HG03521 (cell line): Measurements from ENCODE around the gene CDIPT.
A peak's percentile ranks its signal among the peaks of the same experiment; 100 is the strongest.
"Not testable (repeated sequence)": the region's sequence is repeated elsewhere in the genome, so short reads cannot be mapped to it uniquely, and the experiment has no call there.

Experiments used
- ATAC-seq: cut with Tn5 transposase; IDR thresholded peaks from one replicate; pipeline ENCODE4 v1.9.1; 2021; ENCODE audit warnings: mild to moderate bottlenecking, moderate library complexity; ENCODE audit not compliant: unreplicated experiment

CDIPT gene

DNA sequence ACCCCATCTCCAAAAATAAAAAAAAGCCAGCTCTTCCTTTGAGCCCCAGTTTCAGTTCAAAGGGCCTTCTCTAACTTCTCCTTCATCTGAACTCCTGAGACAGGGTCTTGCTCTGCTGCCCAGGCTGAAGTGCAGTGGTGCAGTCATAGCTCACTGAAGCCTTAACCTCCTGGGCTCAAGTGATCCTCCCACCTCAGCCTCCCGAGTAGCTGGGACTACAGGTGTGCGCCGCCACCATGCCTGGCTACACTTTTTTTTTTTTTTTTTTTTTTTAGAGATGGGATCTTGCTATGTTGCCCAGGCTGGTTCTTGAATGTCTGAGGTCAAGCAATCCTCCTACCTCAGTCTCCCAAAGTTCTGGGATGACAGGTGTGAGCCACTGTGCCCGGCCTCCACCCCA is 29.8 kb downstream of the CDIPT start:
- ATAC-seq: not testable (repeated sequence)

DNA sequence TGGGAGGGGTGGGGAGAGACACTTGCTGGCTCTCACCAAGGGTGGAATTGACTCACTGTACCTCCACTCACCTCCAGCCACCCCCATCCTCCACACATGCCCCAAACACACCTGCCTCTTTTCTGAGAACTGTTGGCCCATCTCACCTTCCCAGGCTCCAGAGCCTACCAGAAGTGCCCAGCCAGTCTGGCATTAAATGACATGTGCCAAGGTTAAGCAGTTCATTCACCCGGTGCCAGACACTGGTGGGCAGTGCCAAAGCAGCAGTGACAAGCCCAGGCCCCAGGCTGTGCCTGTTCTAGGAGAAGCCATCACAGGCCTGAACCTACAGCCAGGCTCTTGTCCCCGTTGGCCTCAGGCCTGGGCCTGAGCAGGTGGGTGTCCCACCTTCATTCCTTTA is 31.5 kb downstream of the CDIPT start:
- no peak for ATAC-seq

DNA sequence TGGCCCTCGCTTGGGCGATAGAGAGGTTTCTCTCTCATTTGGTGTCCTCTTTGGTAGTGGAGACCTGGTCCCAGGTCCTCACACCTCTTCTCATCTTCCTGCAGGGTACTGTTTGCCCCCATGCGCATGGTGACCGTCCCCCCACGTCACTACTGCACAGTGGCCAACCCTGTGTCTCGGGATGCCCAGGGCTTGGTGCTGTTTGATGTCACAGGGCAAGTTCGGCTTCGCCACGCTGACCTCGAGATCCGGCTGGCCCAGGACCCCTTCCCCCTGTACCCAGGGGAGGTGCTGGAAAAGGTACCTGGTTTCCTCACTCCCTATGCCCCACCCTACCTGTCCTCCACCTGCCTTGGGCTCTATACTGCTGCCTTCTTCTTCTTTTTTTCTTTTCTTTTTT is 32.3 kb downstream of the CDIPT start:
- no peak for ATAC-seq

DNA sequence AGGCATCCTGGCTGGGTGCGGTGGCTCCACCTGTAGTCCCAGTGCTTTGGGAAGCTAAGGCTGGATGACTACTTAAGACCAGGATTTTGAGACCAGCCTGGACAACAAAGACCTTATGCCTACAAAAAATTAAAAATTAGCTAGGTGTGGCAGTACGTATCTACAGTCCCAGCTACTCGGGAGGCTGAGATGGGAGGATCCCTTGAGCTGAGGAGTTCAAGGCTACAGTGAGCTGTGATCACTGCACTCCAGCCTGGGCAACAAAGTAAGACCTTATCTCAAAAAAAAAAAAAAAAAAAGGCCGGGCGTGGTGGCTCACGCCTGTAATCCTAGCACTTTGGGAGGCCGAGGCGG is 36.7 kb downstream of the CDIPT start:
- ATAC-seq: no peak

DNA sequence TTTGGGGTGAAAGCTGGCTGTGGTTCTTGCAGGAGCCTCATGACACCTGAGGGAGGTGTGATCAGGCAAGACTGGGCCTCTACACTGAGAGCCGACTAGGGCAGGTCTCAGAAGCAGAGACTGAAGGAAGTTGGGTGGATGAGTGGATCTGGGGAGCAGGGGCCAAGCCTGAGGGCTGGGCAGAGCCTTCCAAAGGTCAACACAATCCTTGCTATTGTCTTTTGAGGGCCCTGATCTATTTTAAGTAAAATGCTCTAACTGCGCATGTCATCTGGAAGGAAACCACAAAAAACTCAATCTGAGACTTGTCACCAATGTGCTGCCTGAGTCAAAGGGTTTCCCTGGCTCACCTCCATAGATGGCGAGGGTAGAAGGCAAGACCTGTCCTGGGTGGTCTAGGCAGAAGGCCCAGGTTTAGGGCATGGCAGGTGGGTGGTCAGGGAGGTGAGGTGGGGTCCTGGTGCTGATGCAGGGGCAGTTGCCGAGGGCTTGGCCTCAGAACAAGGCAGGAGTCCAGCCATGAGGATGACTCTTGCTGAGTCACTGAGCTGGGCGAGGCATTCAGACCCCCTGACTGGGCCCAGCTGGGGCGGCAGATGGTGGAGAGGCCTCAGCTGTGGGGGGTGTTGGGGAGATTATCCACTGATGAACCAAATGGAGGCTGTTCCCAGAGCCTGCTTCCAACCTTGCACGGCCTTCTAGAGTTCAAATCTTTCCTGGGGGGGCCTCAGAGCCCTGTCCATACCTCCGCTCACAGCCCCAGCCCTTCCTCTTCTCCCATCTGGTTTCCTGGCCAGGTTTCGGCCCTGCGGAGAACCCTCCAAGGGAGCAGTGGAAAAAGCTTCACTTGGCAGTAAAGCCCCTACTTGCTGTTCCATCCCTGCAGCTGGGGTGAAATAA is 37.6 kb downstream of the CDIPT start:
- no peak for ATAC-seq

DNA sequence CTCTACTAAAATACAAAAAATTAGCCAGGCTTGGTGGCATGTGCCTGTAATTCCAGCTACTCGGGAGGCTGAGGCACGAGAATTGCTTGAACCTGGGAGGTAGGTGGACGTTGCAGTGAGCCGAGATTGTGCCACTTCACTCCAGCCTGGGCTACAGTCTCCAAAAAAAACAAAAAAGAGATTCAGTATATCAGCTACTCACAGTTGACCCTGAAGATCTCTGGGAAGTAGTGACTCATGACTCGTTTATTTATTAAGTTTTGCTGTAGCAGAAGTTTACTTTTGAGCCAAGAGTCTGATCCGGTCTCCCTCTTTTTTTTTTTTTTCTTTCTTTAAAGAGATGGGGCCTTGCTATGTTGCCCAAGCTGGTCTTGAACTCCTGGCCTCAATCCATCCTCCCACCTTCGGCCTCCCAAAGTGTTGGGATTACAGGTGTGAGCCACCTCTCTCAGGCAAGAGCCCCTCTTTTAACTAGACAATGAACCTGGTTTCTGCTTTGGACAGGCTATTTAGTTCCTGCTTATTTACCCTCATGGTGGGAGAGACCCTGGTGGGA is 38.4 kb downstream of the CDIPT start:
- no peak for ATAC-seq

DNA sequence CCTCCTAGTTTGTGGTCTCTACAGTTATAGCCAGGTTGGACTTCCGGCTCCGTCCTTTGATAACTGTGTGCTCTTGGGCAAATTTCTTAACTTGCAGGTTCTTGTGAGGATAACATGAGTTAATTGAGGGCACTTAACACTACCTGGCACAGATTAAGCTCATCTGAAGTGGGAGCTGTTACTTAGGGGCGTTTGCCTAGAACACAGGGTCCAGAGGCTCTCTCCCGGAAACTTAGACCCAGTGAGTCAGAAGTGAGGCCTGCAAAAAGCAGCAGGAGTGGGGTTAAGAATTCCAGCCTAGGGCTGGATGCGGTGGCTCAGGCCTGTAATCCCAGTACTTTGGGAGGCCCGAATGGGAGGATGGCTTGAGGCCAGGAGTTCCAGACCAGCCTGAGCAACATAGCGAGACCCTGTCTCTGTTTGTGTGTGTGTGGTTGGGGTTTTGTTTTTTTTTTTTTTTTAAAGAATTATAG is 41.3 kb downstream of the CDIPT start:
- ATAC-seq: no peak

DNA sequence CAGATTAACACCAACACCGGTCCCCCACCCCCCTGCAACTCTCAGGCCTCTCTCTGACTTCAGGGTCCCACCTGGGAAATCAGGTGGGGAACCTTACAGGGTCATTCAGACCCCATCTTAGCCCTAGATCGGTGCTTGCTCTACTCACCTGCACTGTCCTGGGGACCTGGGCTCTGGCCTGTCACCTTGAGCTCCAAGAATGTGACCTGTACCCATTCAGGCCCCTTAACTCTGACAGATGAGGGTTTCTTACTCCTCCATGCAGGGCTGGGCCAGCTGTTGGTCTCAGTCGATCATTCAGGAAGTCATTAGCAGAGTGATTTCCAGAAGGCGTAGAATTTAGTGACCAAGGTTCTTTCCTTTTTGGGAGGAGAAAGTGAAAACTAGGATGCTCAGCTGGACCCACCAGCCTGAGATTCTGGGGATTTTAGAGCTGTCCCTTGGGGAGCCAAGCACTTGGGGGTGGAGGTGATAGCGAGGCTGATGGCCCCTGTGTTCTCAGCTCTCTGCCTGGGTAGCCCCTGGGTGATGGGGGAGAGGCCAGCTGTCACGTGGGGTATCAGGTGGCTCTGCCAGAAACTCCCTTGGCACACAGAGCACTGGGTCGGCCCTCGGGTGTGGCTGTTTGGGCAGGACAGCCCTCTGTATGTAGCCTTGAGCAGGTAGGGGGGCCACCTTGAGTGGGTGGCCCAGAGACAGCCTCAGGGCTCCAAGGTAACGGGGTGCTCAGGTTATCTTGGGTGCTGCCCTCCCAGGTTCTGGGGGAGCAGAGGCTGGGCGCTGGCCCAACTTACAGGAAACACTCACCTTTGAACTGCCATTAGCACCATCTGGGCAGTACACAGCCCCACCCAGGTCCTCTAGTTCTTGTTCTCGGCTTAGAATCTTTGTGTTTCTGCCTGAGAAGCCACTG is 42.0 kb downstream of the CDIPT start:
- ATAC-seq: no peak

DNA sequence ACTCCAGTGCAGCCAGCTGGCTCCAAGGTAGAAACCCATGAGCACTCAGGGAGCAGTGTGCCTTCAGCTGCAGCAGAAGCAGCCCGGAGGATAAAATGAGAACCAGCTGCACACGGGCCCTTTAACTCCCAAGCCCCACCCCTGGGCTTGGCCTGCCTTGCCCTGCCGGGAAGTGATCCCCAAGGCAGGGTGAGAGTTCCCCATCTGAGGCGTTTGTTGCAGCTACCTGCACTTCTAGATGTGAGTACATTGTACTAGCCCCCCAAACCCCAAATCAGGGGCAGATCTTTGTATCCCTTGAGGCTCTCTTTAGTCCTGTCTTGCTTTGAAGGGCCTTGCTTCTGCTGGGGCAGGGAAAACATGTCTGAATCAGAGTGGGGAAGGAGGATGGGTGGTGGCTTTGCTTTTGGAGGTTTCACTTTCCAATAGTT is 42.7 kb downstream of the CDIPT start, which contains the start of gene MVP:
TSS of gene MVP (plus strand) at position 192 of the 431 bp plus-strand sequence. CDS start 10,088 bp downstream, outside the sequence.
- no peak for ATAC-seq

DNA sequence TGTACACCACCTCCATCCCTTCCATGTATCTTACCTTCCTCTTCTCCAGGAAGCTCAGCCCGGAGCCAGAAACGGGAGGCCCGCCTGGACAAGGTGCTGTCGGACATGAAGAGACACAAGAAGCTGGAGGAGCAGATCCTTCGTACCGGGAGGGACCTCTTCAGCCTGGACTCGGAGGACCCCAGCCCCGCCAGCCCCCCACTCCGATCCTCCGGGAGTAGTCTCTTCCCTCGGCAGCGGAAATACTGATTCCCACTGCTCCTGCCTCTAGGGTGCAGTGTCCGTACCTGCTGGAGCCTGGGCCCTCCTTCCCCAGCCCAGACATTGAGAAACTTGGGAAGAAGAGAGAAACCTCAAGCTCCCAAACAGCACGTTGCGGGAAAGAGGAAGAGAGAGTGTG is 43.5 kb downstream of the CDIPT start:
- no peak for ATAC-seq

DNA sequence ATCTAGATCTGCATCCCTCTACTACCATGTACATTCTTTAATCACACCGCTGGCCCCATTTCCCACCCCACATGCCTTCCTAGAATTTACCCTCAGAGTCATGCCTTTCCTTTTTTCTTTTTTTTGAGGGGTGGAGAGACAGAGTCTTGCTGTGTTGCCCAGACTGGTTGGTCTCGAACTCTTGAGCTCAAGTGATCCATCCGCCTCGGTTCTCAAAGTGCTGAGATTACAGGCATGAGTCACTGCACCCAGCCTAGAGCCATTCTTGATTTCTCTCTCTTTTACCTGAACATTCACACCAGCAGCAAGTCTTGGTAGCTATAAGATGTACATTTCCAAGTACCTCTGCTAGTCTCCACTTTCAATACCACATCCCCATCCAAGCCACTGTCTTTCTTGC is 44.9 kb downstream of the CDIPT start:
- ATAC-seq: no peak

DNA sequence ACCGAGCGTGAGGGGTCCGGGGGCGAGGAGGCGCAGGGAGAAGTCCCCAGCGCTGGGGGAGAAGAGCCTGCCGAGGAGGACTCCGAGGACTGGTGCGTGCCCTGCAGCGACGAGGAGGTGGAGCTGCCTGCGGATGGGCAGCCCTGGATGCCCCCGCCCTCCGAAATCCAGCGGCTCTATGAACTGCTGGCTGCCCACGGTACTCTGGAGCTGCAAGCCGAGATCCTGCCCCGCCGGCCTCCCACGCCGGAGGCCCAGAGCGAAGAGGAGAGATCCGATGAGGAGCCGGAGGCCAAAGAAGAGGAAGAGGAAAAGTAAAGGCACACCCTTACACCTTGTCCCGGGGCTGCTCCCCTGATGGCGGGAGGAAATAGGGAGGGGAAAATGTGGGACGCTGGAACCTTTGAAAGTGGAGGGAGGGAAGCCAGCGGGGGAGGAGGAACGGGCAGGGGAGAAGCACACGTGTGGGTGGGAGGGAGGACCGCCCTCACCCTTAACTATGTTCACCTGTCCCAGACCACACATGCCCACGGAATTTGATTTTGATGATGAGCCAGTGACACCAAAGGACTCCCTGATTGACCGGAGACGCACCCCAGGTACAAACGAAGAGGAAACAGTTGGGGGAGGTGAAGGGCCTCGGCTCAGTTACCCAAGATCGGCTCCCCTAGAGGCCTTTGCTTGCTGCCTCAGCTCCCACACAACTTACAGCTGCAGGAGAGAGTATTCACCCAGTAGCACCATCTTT is 46.2 kb downstream of the CDIPT start:
- ATAC-seq: peak; percentile 12

DNA sequence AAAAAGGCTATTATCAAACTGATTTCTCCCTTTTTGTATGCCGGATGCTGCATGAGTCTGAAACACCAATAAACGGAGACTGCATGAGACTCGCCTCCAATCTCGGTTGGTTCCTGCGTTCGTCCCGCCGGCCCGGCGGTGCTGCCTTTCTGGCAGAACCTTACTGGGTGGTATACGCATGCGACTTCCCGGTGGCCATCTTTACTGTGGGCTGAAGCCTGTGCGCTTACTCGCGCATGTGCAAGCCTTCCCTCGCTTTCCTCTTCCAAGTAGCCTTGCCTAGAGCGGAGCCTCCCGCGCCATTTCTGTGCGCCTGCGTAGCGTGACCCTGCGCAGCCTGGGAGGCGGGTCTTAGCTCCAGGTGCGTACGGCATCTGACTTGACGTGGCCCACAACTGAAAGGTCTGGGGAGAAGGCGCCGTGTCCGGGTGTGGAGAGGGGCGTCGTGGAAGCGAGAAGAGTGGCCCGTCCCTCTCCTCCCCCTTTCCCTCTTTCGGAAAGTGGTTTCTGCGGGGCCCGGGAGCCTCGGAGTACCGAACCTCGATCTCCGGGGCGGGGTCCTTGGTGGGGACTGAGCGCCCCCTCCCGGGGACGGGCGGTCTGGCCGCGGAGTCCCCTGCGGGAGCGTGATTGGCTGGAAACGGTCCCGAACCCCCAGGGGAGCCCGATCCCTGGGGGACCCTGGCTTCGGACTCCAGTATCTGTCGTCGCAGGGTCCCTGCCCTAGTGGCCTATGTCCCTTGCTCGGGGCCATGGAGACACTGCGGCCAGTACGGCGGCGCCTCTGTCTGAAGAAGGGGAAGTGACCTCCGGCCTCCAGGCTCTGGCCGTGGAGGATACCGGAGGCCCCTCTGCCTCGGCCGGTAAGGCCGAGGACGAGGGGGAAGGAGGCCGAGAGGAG is 47.0 kb downstream of the CDIPT start, which contains the start of gene PAGR1:
TSS of gene PAGR1 (plus strand) at position 360 of the 901 bp plus-strand sequence. CDS start at position 734, 374 bp downstream.
- peak; percentile 55 for ATAC-seq

DNA sequence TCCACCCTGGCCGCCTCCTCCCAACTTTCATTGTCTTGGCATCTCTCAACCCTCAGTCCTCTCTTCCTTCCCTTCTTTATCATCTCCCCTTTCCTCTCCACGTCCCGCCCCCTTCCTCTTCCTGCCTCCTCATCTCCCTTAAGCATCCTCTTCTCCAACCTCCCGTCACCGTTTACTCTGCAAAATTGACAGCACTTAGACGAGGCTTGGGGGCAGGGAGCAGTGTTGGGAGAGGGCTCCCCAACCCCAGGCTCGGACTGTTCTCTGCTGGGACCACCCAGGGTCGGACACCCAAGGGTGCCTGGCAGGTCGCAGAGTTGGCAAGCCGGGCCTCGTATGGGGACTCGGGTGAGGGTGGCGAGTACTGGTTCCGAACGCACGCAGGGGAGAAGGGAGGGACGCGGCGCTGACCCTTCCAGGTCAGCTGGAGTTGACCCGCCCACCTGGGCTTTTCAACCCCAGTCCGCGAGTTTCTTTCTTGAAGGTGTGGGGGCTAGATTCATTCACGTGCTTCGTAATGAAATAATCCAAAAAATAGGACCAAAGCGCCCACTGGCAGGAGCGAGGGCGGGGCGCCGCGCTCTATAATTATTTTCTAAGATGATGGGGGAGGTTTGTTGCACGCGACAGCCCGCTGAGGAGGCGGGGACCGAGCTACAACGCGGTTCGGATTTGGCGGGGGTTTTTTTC is 47.8 kb downstream of the CDIPT start:
- no peak for ATAC-seq

DNA sequence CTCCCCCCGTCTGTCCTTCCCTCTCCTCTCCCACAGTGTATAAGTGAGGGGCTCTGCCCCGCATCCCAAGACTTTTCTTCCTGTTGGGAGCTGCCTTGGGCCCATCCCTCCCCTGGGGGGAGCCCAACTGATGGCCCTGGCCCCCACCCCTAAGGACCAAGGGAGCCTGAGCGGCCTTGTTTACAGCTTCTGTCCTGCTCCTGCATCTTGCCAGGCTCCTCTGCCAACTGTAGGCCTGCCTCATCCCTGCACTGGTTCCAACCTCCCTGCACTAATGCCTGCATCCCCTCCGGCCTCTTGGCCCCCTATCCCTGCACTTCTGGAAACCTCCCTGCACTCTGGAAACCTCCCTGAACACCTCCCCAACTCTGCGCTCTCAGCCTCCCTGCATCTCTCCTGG is 48.4 kb downstream of the CDIPT start:
- no peak for ATAC-seq

DNA sequence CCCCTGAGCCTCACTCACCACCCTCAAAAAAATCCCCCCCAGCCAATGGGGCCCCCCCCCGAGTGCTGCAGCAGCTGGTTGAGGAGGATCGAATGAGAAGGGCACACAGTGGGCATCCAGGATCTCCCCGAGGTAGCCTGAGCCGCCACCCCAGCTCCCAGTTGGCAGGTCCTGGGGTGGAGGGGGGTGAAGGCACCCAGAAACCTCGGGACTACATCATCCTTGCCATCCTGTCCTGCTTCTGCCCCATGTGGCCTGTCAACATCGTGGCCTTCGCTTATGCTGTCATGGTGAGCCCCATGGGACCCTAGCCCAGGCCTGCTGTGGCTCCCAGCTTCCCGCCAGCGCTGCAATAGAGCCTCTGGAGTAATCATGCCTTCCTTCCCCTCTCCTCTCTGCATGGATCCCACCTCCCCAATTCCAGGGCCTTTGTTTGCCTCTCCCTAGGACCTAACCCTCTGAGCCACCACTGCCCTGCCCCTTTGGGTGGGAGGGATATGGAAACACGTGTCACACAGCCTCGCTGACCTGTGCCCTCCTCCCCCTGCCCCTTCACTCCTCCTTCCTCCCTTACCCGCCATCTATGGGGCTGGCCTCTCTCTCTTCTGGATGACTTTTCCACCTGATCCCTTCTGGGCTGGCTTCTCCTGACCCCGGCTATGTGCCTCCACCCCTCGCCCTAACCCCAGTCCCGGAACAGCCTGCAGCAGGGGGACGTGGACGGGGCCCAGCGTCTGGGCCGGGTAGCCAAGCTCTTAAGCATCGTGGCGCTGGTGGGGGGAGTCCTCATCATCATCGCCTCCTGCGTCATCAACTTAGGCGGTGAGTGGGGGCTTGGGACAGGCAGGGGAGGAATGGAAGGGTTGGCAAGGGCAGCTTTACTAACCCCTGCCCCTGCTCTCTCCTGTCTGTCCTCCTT is 49.1 kb downstream of the CDIPT start:
- ATAC-seq: no peak

DNA sequence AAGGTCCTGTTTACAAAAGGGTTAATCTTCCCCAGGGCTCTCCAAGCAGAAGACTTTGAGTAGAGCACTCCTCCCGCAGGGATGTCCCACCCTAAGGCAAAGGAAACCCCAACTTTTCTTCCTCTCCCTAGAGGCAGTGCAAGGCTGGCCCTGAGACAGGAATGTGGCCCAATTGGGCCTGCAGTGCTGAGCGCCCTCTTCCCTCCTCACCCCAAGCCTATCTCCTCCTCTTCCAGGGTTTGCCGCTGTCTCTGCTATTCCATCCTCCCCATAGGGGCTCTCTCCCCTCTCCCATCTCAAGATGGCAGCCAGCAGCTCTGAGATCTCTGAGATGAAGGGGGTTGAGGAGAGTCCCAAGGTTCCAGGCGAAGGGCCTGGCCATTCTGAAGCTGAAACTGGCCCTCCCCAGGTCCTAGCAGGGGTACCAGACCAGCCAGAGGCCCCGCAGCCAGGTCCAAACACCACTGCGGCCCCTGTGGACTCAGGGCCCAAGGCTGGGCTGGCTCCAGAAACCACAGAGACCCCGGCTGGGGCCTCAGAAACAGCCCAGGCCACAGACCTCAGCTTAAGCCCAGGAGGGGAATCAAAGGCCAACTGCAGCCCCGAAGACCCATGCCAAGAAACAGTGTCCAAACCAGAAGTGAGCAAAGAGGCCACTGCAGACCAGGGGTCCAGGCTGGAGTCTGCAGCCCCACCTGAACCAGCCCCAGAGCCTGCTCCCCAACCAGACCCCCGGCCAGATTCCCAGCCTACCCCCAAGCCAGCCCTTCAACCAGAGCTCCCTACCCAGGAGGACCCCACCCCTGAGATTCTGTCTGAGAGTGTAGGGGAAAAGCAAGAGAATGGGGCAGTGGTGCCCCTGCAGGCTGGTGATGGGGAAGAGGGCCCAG is 50.0 kb downstream of the CDIPT start:
- no peak for ATAC-seq
